Calu3 (cell line): ENCODE results near the gene COL26A1. TPM values are rescaled to one million over a fixed set of nuclear protein-coding genes. Genes with fewer than 3 reads are reported as not detected.

Experiments used
- BruUV-seq: library from RNA; stranded (reverse); fragments of 400-500 nt; replicated peaks from 2 replicates; lab custom pipeline; 2021; lab: Mats Ljungman, UMichigan
- CTCF ChIA-PET: fragments of 300-600 bp; sonication (Branson Sonifier 250); formaldehyde crosslinking; loops from one replicate; lab custom pipeline; 2022; ENCODE audit warnings: antibody characterized with exemption; lab: Charles Lee
- DNase-seq: peaks from one replicate; pipeline ENCODE4 v3.0.0; 2022
- H3K27ac Mint-ChIP-seq: one replicate; pipeline ENCODE4 v1.8.0; 2022; ENCODE audit warnings: mixed read lengths; ENCODE audit not compliant: unreplicated experiment
- H3K27me3 Mint-ChIP-seq: one replicate; pipeline ENCODE4 v1.8.0; 2022; ENCODE audit warnings: mixed read lengths; ENCODE audit not compliant: unreplicated experiment
- H3K36me3 Mint-ChIP-seq: one replicate; pipeline ENCODE4 v1.8.0; 2022; ENCODE audit warnings: mild to moderate bottlenecking, moderate library complexity, mixed read lengths; ENCODE audit not compliant: insufficient read depth, unreplicated experiment
- H3K4me1 Mint-ChIP-seq: one replicate; pipeline ENCODE4 v1.8.0; 2022; ENCODE audit warnings: mild to moderate bottlenecking, low read depth, mixed read lengths; ENCODE audit not compliant: unreplicated experiment
- H3K4me3 Mint-ChIP-seq: one replicate; pipeline ENCODE4 v1.8.0; 2022; ENCODE audit warnings: mild to moderate bottlenecking, low read depth, moderate library complexity, mixed read lengths; ENCODE audit not compliant: unreplicated experiment
- H3K9me3 Mint-ChIP-seq: one replicate; pipeline ENCODE4 v1.8.0; 2022; ENCODE audit warnings: low read depth, mixed read lengths; ENCODE audit not compliant: unreplicated experiment
- CTCF ChIP-seq: fragments of 200-600 bp; IDR thresholded peaks from one replicate; pipeline ENCODE4 v1.8.0; 2022; ENCODE audit warnings: antibody characterized with exemption; ENCODE audit not compliant: unreplicated experiment
- intact Hi-C: fragments of 100-400 bp; cut with micrococcal nuclease; formaldehyde crosslinking; loops from one replicate; pipeline ENCODE4 v1.10.0; 2022; ENCODE audit not compliant: unreplicated experiment
- total RNA-seq: library from RNA; stranded (reverse); gene quantifications from 2 replicates; pipeline ENCODE4 v1.2.3, GENCODE V29; 2022

The COL26A1 gene
- total RNA-seq, 1 experiment from 2014 or later = not detected

- BruUV-seq = no TSS peak
- Mint-ChIP-seq H3K4me1 (no peaks in the 10 kb centered on the region), H3K27me3 (no peaks in the 10 kb centered on the region), H3K27ac (no peak overlapping the region), H3K9me3 (no peaks in the 10 kb centered on the region), H3K4me3 (no peak overlapping the region), H3K36me3 (no peaks in the 10 kb centered on the region)
- no peak for TF ChIP-seq CTCF
- CTCF ChIA-PET = no interaction called here
- no peak for DNase-seq
- intact Hi-C loops = loop anchor here (10.0 kb wide), 1 partner anchor 223 kb away; the partner anchor contains the start of gene CUX1
Observed at GRCh38 chr7:101591504-101591903, 228.8 kb downstream of the COL26A1 start.

GRCh38 chr7:101593556-101593955 is 230.9 kb downstream of the COL26A1 start:
- CTCF ChIA-PET = no interaction called here

GRCh38 chr7:101594790-101595189 is 232.1 kb downstream of the COL26A1 start:
- Mint-ChIP-seq H3K36me3 (no peaks in the 10 kb centered on the region), H3K4me3 (no peak overlapping the region), H3K4me1 (peaks cover 11% of the 10 kb centered on the region), H3K9me3 (no peaks in the 10 kb centered on the region), H3K27me3 (no peaks in the 10 kb centered on the region), H3K27ac (no peak overlapping the region)
- intact Hi-C loops = loop anchor here (10.0 kb wide), 1 partner anchor 220 kb away; the partner anchor contains the start of gene CUX1
- no TSS peak for BruUV-seq
- no peak for DNase-seq
- no peak for TF ChIP-seq CTCF
- CTCF ChIA-PET = interaction anchor here (0.6 kb wide), 1 partner anchor 512 kb away, joined by 3 read pairs; no protein-coding TSS in a partner anchor

More at GRCh38 chr7:101593556-101593955, 230.9 kb downstream of the COL26A1 start:
- BruUV-seq = no TSS peak
- no peak for TF ChIP-seq CTCF
- Mint-ChIP-seq H3K27me3 (no peaks in the 10 kb centered on the region), H3K27ac (no peak overlapping the region), H3K4me3 (no peak overlapping the region), H3K9me3 (no peaks in the 10 kb centered on the region), H3K36me3 (no peaks in the 10 kb centered on the region), H3K4me1 (peaks cover 8% of the 10 kb centered on the region)
- DNase-seq = no peak
- intact Hi-C loops = loop anchor here (10.0 kb wide), 1 partner anchor 221 kb away; the partner anchor contains the start of gene CUX1

GRCh38 chr7:101595246-101595645 is 232.6 kb downstream of the COL26A1 start:
- TF ChIP-seq CTCF = no peak
- no peaks in the 10 kb centered on the region for H3K36me3 Mint-ChIP-seq
- no peaks in the 10 kb centered on the region for H3K9me3 Mint-ChIP-seq
- no TSS peak for BruUV-seq
- no peak for DNase-seq
- H3K27me3 Mint-ChIP-seq = no peaks in the 10 kb centered on the region
- H3K27ac Mint-ChIP-seq = no peak overlapping the region
- intact Hi-C loops = loop anchor here (10.0 kb wide), 1 partner anchor 220 kb away; the partner anchor contains the start of gene CUX1
- CTCF ChIA-PET = no interaction called here
- no peak overlapping the region for H3K4me3 Mint-ChIP-seq
- peaks cover 11% of the 10 kb centered on the region for H3K4me1 Mint-ChIP-seq
